D721Med (cell line): ENCODE data around the gene ZMYND11.

Experiments used
- DNase-seq: peaks from one replicate; pipeline ENCODE4 v3.0.0; 2011; ENCODE audit warnings: low spot score; ENCODE audit not compliant: insufficient read length
- FAIRE-seq: peaks from 2 replicates; lab custom pipeline; 2011; peaks lifted over from hg19 to GRCh38; lab: Jason Lieb, UNC
- TF ChIP-seq, protein P1 (sequence below): IDR thresholded peaks from 2 replicates; pipeline ENCODE4 v1.5.1; 2012; ENCODE audit warnings: mild to moderate bottlenecking, control low read depth; ENCODE audit not compliant: insufficient read depth; ENCODE audit errors: missing control alignments

ZMYND11 gene

DNA sequence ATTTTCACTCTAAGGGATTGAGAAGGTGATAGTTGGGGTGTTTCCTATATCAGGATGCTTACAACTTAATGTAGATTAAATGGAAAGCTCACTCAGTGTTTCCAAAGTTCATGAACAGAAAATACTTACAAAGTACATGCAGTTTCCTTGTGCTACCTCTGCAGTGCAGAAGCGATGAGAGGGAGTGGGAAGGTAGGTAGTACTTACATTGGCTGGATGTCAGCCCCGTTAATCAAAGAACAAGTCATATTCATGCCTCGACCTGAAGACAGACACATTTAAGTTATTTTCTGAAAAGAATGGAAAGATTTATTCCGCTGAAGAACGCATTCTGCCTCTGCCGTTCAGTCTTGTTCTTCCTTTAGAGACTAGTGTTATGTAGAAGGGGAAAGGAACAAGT lies 93.1 kb downstream of the ZMYND11 start:
- FAIRE-seq = no peak
- DNase-seq = no peak
- TF ChIP-seq, protein P1, sequence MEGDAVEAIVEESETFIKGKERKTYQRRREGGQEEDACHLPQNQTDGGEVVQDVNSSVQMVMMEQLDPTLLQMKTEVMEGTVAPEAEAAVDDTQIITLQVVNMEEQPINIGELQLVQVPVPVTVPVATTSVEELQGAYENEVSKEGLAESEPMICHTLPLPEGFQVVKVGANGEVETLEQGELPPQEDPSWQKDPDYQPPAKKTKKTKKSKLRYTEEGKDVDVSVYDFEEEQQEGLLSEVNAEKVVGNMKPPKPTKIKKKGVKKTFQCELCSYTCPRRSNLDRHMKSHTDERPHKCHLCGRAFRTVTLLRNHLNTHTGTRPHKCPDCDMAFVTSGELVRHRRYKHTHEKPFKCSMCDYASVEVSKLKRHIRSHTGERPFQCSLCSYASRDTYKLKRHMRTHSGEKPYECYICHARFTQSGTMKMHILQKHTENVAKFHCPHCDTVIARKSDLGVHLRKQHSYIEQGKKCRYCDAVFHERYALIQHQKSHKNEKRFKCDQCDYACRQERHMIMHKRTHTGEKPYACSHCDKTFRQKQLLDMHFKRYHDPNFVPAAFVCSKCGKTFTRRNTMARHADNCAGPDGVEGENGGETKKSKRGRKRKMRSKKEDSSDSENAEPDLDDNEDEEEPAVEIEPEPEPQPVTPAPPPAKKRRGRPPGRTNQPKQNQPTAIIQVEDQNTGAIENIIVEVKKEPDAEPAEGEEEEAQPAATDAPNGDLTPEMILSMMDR = no peak

DNA sequence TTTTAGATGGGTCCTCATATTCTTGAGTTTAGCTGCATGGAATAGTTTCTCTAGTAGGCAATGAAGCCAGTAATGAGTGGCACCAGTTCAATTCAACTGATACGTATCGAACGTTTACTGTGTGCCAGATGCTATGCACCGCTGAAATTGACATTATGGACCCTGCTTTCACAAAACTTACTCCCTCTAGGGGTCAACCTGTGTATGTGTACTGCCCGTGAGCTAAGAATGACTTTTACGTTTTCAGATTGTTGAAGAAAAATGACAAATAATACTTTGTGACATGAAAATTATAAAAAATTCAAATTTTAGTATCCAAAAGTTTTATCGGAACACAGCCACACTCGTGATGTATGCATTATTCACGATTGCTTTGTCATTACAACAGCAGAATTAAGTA lies 95.5 kb downstream of the ZMYND11 start:
- FAIRE-seq (peak; percentile 35), DNase-seq (no peak)
- TF ChIP-seq, protein P1 = peak; percentile 31

DNA sequence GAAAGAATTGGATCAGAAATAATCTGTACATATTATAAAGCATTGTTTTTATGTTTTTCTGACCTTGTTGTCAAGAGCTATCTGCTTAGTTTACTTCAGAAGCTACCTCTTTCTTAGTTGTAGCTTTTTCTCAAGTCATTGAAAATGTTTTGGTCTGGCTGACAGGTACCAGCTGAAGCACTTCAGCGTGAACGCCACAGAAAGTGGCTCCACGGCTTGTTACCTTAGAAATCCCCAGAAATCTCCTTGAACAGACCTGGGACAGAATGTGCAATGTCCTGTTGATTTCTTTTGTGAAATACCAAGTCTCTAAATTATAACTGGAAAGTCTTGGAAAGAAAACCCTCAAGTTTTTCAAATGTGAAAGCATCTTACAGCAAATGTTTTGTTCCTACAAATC lies 96.8 kb downstream of the ZMYND11 start:
- TF ChIP-seq, protein P1 = no peak
- DNase-seq (no peak), FAIRE-seq (no peak)

DNA sequence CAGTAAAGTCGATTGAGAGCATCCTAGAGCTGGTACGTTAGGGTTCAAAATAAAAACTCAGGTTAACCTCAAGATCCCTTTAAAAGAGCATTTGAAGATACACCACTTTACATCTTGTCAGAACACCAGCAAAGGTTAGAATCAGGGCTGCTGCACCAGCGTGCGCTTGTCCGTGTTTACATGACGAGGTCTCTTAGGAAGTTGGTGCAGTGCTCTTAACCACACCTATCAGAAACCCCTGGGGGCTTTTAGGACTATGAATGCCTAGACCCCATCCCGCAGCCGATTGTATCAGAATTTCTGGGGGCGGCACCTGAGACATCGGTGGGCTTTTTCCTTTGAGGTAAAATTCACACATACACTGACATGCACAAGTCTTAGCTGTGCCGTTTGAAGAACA lies 97.6 kb downstream of the ZMYND11 start:
- TF ChIP-seq, protein P1 = no peak
- no peak for DNase-seq
- no peak for FAIRE-seq

DNA sequence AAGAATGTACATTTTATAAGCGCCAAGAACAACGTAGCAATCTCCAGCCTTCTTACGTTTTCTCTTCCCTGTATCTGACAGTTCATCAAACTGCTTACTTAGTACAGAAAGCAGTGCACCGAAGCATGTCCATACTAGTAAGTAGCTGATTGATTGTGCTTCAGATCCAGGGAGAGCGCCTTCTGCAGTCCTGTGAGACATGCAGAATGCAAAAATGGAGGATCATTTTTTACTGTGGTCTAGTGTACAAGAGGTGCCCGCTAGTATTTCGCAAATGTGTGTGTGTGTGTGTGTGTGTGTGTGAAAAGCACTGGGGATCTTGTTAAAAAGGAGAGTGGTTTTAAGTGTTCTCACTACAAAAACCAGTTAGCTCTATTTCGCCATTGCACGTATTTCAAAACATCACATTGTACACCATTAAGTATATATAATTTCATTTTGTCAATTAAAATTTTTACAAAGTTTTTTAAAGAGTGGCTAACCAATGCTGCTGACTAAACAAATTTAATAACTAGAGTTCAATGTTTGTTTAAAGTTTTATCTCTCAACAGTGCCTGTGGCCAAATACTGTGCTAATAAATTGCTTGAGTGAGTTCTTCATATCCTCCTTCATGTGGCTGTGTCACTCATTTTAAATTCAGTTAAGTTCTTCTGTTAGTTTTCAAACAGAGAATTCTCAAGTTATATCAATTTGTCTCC lies 99.6 kb downstream of the ZMYND11 start:
- TF ChIP-seq, protein P1 = no peak
- FAIRE-seq (no peak), DNase-seq (no peak)

DNA sequence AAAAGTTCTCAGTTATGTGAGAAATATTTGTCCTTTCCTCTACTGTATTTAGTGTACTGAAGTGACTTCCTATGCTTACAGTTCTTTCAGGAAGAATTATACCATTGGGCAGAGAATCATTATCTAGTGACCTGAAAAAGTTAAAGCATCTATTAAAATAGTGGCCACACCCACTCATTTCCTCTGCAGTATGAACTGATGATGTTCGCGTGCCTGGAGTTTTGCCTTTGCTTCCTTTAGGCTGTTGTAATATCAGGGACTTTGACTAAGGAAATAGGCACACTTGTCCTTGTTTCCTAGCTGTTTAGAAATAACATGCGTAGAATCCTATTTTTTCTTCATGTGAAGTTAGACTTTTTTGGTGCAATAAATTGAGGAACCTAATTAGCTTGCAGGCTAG lies 100.7 kb downstream of the ZMYND11 start:
- TF ChIP-seq, protein P1 = no peak
- FAIRE-seq (no peak), DNase-seq (no peak)

DNA sequence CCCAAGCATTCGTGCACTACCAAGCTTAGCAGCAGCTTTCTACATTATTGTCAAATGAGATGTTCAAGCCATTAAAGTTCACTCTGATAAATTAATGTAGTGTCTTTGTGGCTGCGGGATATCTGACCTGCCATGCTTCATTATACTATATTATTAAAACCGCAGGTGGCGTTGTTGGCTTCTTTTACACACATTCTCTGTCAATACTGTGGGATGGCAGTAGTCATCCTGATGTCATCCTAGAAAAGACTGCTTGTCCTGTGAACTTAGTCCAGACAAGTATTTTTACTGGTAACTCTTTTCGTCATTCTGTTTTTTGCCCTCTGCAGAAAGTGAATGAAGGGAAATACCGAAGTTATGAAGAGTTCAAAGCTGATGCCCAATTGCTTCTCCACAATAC lies 103.9 kb downstream of the ZMYND11 start:
- FAIRE-seq = no peak
- TF ChIP-seq, protein P1 = no peak

More for the DNA sequence above, 103.9 kb downstream of the ZMYND11 start:
- no peak for DNase-seq
